ENCODE results near the gene RAP1A.

RAP1A gene

GRCh38 chr1:111734856-111735255 lies 115.3 kb downstream of the RAP1A start:
- intact Hi-C loops (cut with DNase I; ENCODE audit: low total_unique reads): loop anchor here (10.0 kb wide), 1 partner anchor 230 kb away; the partner anchor contains the start of genes ADORA3 and TMIGD3
- H3K4me3 ChIP-seq: no peak overlapping the region
- H3K27me3 ChIP-seq: no peaks in the 10 kb centered on the region
- no peak for TF ChIP-seq CTCF (IDR thresholded peaks at IDR 0.05)
- H3K9me3 ChIP-seq: no peaks in the 10 kb centered on the region
- no peak overlapping the region for H3K27ac ChIP-seq
- peaks cover 0 to 68% (median 34%) of the 10 kb centered on the region in 4 donors for H3K4me1 ChIP-seq
- peaks cover 0 to 4% (median 0%) of the 10 kb centered on the region in 3 donors for H3K36me3 ChIP-seq
- no peak for DNase-seq

GRCh38 chr1:111735321-111735720 lies 115.7 kb downstream of the RAP1A start:
- intact Hi-C loops (cut with DNase I; ENCODE audit: low total_unique reads): loop anchor here (10.0 kb wide), 1 partner anchor 231 kb away; the partner anchor contains the start of genes ADORA3 and TMIGD3
- Histone ChIP-seq H3K4me1 (peaks cover 0 to 63% (median 34%) of the 10 kb centered on the region in 4 donors), H3K27ac (no peak overlapping the region), H3K36me3 (peaks cover 0 to 4% (median 0%) of the 10 kb centered on the region in 3 donors), H3K4me3 (no peak overlapping the region), H3K27me3 (no peaks in the 10 kb centered on the region), H3K9me3 (no peaks in the 10 kb centered on the region)
- no peak for TF ChIP-seq CTCF (IDR thresholded peaks at IDR 0.05)
- DNase-seq: no peak

- Histone ChIP-seq H3K4me1 (peaks cover 0 to 60% (median 35%) of the 10 kb centered on the region in 4 donors), H3K36me3 (peaks cover 0 to 4% (median 0%) of the 10 kb centered on the region in 3 donors), H3K4me3 (no peak overlapping the region), H3K27me3 (no peaks in the 10 kb centered on the region), H3K27ac (no peak overlapping the region), H3K9me3 (no peaks in the 10 kb centered on the region)
- no peak for TF ChIP-seq CTCF (IDR thresholded peaks at IDR 0.05)
- intact Hi-C loops (cut with DNase I; ENCODE audit: low total_unique reads): loop anchor here (10.0 kb wide), 1 partner anchor 231 kb away; the partner anchor contains the start of genes ADORA3 and TMIGD3
- DNase-seq: no peak
These were observed 116.4 kb downstream of the RAP1A start for GRCh38 chr1:111735858-111736544.

- H3K4me1 ChIP-seq: peaks cover 0 to 57% (median 35%) of the 10 kb centered on the region in 4 donors
- intact Hi-C loops (cut with DNase I; ENCODE audit: low total_unique reads): loop anchor here (10.0 kb wide), 1 partner anchor 232 kb away; the partner anchor contains the start of genes ADORA3 and TMIGD3
- no peak for TF ChIP-seq CTCF (IDR thresholded peaks at IDR 0.05)
- H3K9me3 ChIP-seq: no peaks in the 10 kb centered on the region
- no peak for DNase-seq
- H3K27me3 ChIP-seq: no peaks in the 10 kb centered on the region
- peaks cover 0 to 4% (median 0%) of the 10 kb centered on the region in 3 donors for H3K36me3 ChIP-seq
- no peak overlapping the region for H3K4me3 ChIP-seq
- H3K27ac ChIP-seq: peak overlapping the region in 1 of 2 donors; percentile 96
These were observed 117.1 kb downstream of the RAP1A start for GRCh38 chr1:111736548-111737215.

GRCh38 chr1:111737216-111738132 lies 117.9 kb downstream of the RAP1A start:
- peak overlapping the region; percentile 96 to 99 for H3K27ac ChIP-seq
- H3K4me1 ChIP-seq: peaks cover 0 to 56% (median 35%) of the 10 kb centered on the region in 4 donors
- no peaks in the 10 kb centered on the region for H3K9me3 ChIP-seq
- intact Hi-C loops (cut with DNase I; ENCODE audit: low total_unique reads): loop anchor here (10.0 kb wide), 1 partner anchor 233 kb away; the partner anchor contains the start of genes ADORA3 and TMIGD3
- H3K36me3 ChIP-seq: peaks cover 0 to 4% (median 0%) of the 10 kb centered on the region in 3 donors
- H3K4me3 ChIP-seq: peak overlapping the region; percentile 76 to 90
- DNase-seq: no peak
- TF ChIP-seq CTCF (IDR thresholded peaks at IDR 0.05): no peak
- no peaks in the 10 kb centered on the region for H3K27me3 ChIP-seq

Data from tibial artery (tissue), 4 donors.